GM12878 (cell line): ENCODE measurements around the gene TYW3. TPM values are rescaled to one million over a fixed set of nuclear protein-coding genes. Genes with fewer than 3 reads are reported as not detected.
A peak's percentile ranks its signal among the peaks of the same experiment; 100 is the strongest.

Experiments used
- CBX3 ChIP-seq: fragments of 200-600 bp; sonication (generic); IDR thresholded peaks from 2 replicates; pipeline ENCODE4 v1.6.1; 2016; ENCODE audit warnings: low read depth, borderline replicate concordance
- CBX5 ChIP-seq: sonication (generic); IDR thresholded peaks from 2 replicates; pipeline ENCODE4 v1.6.1; 2016; ENCODE audit warnings: low read depth, moderate library complexity, mild to moderate bottlenecking, inconsistent platforms
- CHD4 ChIP-seq: fragments of 200-600 bp; sonication (generic); IDR thresholded peaks from 2 replicates; pipeline ENCODE4 v1.6.1; 2016; ENCODE audit warnings: mild to moderate bottlenecking
- EZH2 ChIP-seq: IDR thresholded peaks from 2 replicates; pipeline ENCODE4 v1.6.1; 2012; ENCODE audit warnings: low read depth, mild to moderate bottlenecking, control low read depth, inconsistent platforms, low read length, borderline replicate concordance; ENCODE audit not compliant: control insufficient read depth
- MEF2B ChIP-seq: fragments of 450-650 bp; IDR thresholded peaks from 2 replicates; pipeline ENCODE4 v1.6.1; 2018; ENCODE audit warnings: mild to moderate bottlenecking, moderate library complexity; ENCODE audit not compliant: partially characterized antibody, poor library complexity, severe bottlenecking
- NFYB ChIP-seq: IDR thresholded peaks from 2 replicates; pipeline ENCODE4 v1.6.1; 2011; ENCODE audit warnings: low read depth, mild to moderate bottlenecking, low read length, improper control_type of control experiment, moderate library complexity; ENCODE audit not compliant: insufficient read depth
- RB1 ChIP-seq: fragments of 450-650 bp; formaldehyde crosslinking; IDR thresholded peaks from 2 replicates; pipeline ENCODE4 v1.6.1; 2017; ENCODE audit warnings: mild to moderate bottlenecking, borderline replicate concordance
- SREBF2 ChIP-seq: IDR thresholded peaks from 2 replicates; pipeline ENCODE4 v1.6.1; 2012; ENCODE audit warnings: mild to moderate bottlenecking, low read length
- STAT1 ChIP-seq: fragments of 450-650 bp; conservative IDR thresholded peaks from 2 replicates; pipeline ENCODE4 v1.6.1; 2014; ENCODE audit warnings: antibody characterized with exemption, mild to moderate bottlenecking
- TARDBP ChIP-seq: IDR thresholded peaks from 2 replicates; pipeline ENCODE4 v1.6.1; 2016; ENCODE audit warnings: borderline replicate concordance
- WRNIP1 ChIP-seq: IDR thresholded peaks from 2 replicates; pipeline ENCODE4 v1.6.1; 2011; ENCODE audit warnings: low read depth, low read length, improper control_type of control experiment, borderline replicate concordance
- ZNF274 ChIP-seq: IDR thresholded peaks from one replicate; pipeline ENCODE4 v1.8.0; 2011; ENCODE audit not compliant: insufficient read length, insufficient read depth
- ZSCAN29 ChIP-seq: fragments of 450-650 bp; IDR thresholded peaks from 2 replicates; pipeline ENCODE4 v1.6.1; 2017; ENCODE audit warnings: mild to moderate bottlenecking, moderate library complexity
- polyA plus RNA-seq, 11 experiments: library from polyadenylated mRNA; depleted of rRNA in 4 of 11; unstranded in 6 of 11; stranded (reverse) in 5 of 11; fragments of >200 nt; fragmentation: Nextera tagmentation in 4 of 11; fragmentation: Illumina TruSeq in 1 of 11; extraction: Ambion mirVana in 4 of 11; extraction: Trizol in 1 of 11; gene quantifications; 1 replicate in 1 of 11; 2 replicates in 10 of 11; pipeline versions ENCODE4 v1.2.1 to v1.2.3, GENCODE V29; 2011 to 2016; ENCODE audit warnings: inconsistent platforms in 2 of 11, missing spikeins in 2 of 11, low read depth in 1 of 11
- total RNA-seq, 4 experiments: library from RNA; depleted of rRNA in 3 of 4; stranded (reverse); fragments of >200 nt in 3 of 4; fragmentation: Illumina TruSeq in 1 of 4; extraction: Trizol in 1 of 4; gene quantifications; 2 replicates each; pipeline versions ENCODE4 v1.2.1 to v1.2.3, GENCODE V29; 2013 to 2021
- TF ChIP-seq, protein P1 (sequence below): IDR thresholded peaks from 2 replicates; pipeline ENCODE4 v1.6.1; 2012; ENCODE audit warnings: improper control_type of control experiment, low read depth, low read length; ENCODE audit not compliant: insufficient replicate concordance

TYW3 gene
- total and polyA plus RNA-seq, 10 of the 15 experiments (the other 5 are each of a cell fraction or from before 2014, with no cell fraction given): 18.6 to 54.4 (median 32.8) TPM

DNA sequence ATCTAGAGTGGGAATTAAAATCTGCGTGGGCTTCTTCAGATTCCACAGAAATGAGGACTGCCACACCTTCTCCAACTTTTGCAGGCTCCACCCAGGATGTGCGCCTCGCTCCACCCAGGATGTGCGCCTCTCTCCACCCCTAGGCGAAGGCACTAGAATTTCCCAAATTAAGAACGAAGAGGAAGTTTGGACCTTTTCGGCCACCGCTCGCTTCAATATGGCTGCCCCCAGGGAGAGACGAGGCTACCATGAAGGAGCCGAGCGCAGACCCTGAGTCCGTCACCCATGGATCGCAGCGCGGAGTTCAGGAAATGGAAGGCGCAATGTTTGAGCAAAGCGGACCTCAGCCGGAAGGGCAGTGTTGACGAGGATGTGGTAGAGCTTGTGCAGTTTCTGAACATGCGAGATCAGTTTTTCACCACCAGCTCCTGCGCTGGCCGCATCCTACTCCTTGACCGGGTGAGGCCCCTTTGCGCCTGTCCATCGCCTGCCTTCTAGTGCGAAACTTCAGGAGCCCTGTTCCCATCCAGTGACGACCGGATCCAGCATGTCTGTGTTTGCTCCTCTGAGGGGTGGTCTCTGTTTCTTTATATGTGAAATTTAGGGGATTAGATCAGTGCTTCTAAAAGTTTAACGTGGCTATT lies at the start of gene TYW3, which contains the start of gene CRYZ (continued):
- TF ChIP-seq MEF2B (peak; percentile 59), EZH2 (no peak), CBX5 (peak; percentile 97), NFYB (no peak), SREBF2 (no peak; the same call in 1 of the 2 replicates), ZSCAN29 (no peak), ZNF274 (no peak), RB1 (peak; percentile 27; the same call in 1 of the 2 replicates), CHD4 (no peak), CBX3 (no peak), STAT1 (0 out of 2 replicates have a peak, but pooled peaks have one; percentile 24), TARDBP (0 out of 2 replicates have a peak, but pooled peaks have one; percentile 21), WRNIP1 (no peak)
- TF ChIP-seq, protein P1, sequence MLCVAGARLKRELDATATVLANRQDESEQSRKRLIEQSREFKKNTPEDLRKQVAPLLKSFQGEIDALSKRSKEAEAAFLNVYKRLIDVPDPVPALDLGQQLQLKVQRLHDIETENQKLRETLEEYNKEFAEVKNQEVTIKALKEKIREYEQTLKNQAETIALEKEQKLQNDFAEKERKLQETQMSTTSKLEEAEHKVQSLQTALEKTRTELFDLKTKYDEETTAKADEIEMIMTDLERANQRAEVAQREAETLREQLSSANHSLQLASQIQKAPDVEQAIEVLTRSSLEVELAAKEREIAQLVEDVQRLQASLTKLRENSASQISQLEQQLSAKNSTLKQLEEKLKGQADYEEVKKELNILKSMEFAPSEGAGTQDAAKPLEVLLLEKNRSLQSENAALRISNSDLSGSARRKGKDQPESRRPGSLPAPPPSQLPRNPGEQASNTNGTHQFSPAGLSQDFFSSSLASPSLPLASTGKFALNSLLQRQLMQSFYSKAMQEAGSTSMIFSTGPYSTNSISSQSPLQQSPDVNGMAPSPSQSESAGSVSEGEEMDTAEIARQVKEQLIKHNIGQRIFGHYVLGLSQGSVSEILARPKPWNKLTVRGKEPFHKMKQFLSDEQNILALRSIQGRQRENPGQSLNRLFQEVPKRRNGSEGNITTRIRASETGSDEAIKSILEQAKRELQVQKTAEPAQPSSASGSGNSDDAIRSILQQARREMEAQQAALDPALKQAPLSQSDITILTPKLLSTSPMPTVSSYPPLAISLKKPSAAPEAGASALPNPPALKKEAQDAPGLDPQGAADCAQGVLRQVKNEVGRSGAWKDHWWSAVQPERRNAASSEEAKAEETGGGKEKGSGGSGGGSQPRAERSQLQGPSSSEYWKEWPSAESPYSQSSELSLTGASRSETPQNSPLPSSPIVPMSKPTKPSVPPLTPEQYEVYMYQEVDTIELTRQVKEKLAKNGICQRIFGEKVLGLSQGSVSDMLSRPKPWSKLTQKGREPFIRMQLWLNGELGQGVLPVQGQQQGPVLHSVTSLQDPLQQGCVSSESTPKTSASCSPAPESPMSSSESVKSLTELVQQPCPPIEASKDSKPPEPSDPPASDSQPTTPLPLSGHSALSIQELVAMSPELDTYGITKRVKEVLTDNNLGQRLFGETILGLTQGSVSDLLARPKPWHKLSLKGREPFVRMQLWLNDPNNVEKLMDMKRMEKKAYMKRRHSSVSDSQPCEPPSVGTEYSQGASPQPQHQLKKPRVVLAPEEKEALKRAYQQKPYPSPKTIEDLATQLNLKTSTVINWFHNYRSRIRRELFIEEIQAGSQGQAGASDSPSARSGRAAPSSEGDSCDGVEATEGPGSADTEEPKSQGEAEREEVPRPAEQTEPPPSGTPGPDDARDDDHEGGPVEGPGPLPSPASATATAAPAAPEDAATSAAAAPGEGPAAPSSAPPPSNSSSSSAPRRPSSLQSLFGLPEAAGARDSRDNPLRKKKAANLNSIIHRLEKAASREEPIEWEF: no peak
